Mesenchymal stem cell (in vitro differentiated cells and primary cell): Measurements from ENCODE around the gene NFATC1.

Experiments used
- DNase-seq: peaks from one replicate; pipeline ENCODE4 v3.0.0-alpha.2; 2013
- H2AFZ ChIP-seq: one replicate; pipeline ENCODE4 v1.6.1; 2013; ENCODE audit warnings: low read depth, mild to moderate bottlenecking, control low read depth, inconsistent platforms, low read length, moderate library complexity
- H2AK5ac ChIP-seq: 2 replicates; pipeline ENCODE4 v1.6.1; 2013; ENCODE audit warnings: low read length, moderate library complexity, mild to moderate bottlenecking, inconsistent platforms; ENCODE audit not compliant: severe bottlenecking
- H2BK120ac ChIP-seq: one replicate; pipeline ENCODE4 v1.6.1; 2013; ENCODE audit warnings: low read depth, mild to moderate bottlenecking, inconsistent platforms, low read length, moderate library complexity
- H2BK12ac ChIP-seq, 2 experiments: one replicate each; pipeline ENCODE4 v1.6.1; 2013; ENCODE audit warnings: inconsistent platforms in 2 of 2, low read length in 2 of 2, mild to moderate bottlenecking in 2 of 2, moderate library complexity in 2 of 2, control low read depth in 1 of 2
- H2BK15ac ChIP-seq: one replicate; pipeline ENCODE4 v1.6.1; 2013; ENCODE audit warnings: mild to moderate bottlenecking, low read depth, inconsistent platforms; ENCODE audit not compliant: poor library complexity, severe bottlenecking
- H2BK5ac ChIP-seq: 2 replicates; pipeline ENCODE4 v1.6.1; 2013; ENCODE audit warnings: low read depth, mild to moderate bottlenecking, low read length, control low read depth, inconsistent platforms; ENCODE audit not compliant: poor library complexity, severe bottlenecking
- H3K14ac ChIP-seq, 2 experiments: one replicate each; pipeline ENCODE4 v1.6.1; 2013; ENCODE audit warnings: inconsistent platforms in 2 of 2, low read length in 2 of 2, control low read depth in 1 of 2, mild to moderate bottlenecking in 1 of 2, moderate library complexity in 1 of 2
- H3K18ac ChIP-seq, 2 experiments: one replicate each; pipeline ENCODE4 v1.6.1; 2013; ENCODE audit warnings: inconsistent platforms in 2 of 2, low read length in 2 of 2, control low read depth in 1 of 2, low read depth in 1 of 2, mild to moderate bottlenecking in 1 of 2
- H3K23ac ChIP-seq, 2 experiments: one replicate each; pipeline ENCODE4 v1.6.1; 2013; ENCODE audit warnings: inconsistent platforms in 2 of 2, low read length in 2 of 2, mild to moderate bottlenecking in 2 of 2, moderate library complexity in 2 of 2, control low read depth in 1 of 2
- H3K27ac ChIP-seq: 2 replicates; pipeline ENCODE4 v1.5.1; 2013; ENCODE audit warnings: mild to moderate bottlenecking, moderate library complexity, low read length, control low read depth, inconsistent platforms; ENCODE audit not compliant: poor library complexity, severe bottlenecking
- H3K27me3 ChIP-seq, 2 experiments: 2 replicates each; pipeline versions ENCODE4 v1.6.1 to v1.7.0; 2013; ENCODE audit warnings: low read length in 2 of 2, mild to moderate bottlenecking in 2 of 2, moderate library complexity in 2 of 2, control low read depth in 1 of 2, inconsistent platforms in 1 of 2; ENCODE audit not compliant: control insufficient read depth in 1 of 2, insufficient read depth in 1 of 2
- H3K36me3 ChIP-seq, 2 experiments: 2 replicates each; pipeline versions ENCODE4 v1.6.1 to v1.7.0; 2013; ENCODE audit warnings: low read length in 2 of 2, control low read depth in 1 of 2, inconsistent platforms in 1 of 2, low read depth in 1 of 2, mild to moderate bottlenecking in 1 of 2; ENCODE audit not compliant: insufficient read depth in 2 of 2, control insufficient read depth in 1 of 2
- H3K4ac ChIP-seq, 2 experiments: one replicate each; pipeline ENCODE4 v1.6.1; 2013; ENCODE audit warnings: inconsistent platforms in 2 of 2, low read length in 2 of 2, mild to moderate bottlenecking in 2 of 2, moderate library complexity in 2 of 2, control low read depth in 1 of 2, low read depth in 1 of 2
- H3K4me1 ChIP-seq: 2 replicates; pipeline ENCODE4 v1.6.1; 2013; ENCODE audit warnings: low read depth, low read length, control low read depth; ENCODE audit not compliant: control insufficient read depth, insufficient read depth
- H3K4me2 ChIP-seq: 2 replicates; pipeline ENCODE4 v1.6.1; 2013; ENCODE audit warnings: low read length, mild to moderate bottlenecking, inconsistent platforms; ENCODE audit not compliant: poor library complexity, severe bottlenecking
- H3K4me3 ChIP-seq, 2 experiments: 2 replicates each; pipeline versions ENCODE4 v1.5.1 to v1.7.0; 2013; ENCODE audit warnings: low read length in 2 of 2, mild to moderate bottlenecking in 2 of 2, control low read depth in 1 of 2, low read depth in 1 of 2; ENCODE audit not compliant: insufficient read depth in 1 of 2
- H3K79me1 ChIP-seq: replicated peaks from 2 replicates; pipeline ENCODE4 v1.6.1; 2013; ENCODE audit warnings: mild to moderate bottlenecking, control low read depth, low read length, inconsistent platforms; ENCODE audit not compliant: poor library complexity, severe bottlenecking
- H3K9ac ChIP-seq: 2 replicates; pipeline ENCODE4 v1.7.0; 2013; ENCODE audit warnings: mild to moderate bottlenecking, low read length, moderate library complexity
- H3K9me3 ChIP-seq: 2 replicates; pipeline ENCODE4 v1.7.0; 2013; ENCODE audit warnings: mild to moderate bottlenecking, low read length; ENCODE audit not compliant: control insufficient read depth
- H4K8ac ChIP-seq: one replicate; pipeline ENCODE4 v1.6.1; 2013; ENCODE audit warnings: inconsistent platforms, mild to moderate bottlenecking, low read length, moderate library complexity
- H4K91ac ChIP-seq: one replicate; pipeline ENCODE4 v1.6.1; 2013; ENCODE audit warnings: mild to moderate bottlenecking, low read length, inconsistent platforms
- WGBS: methylation state at CpG from one replicate; pipeline ENCODE4 v1.1.7; 2013; ENCODE audit warnings: mixed read lengths; 5-methylcytosine and 5-hydroxymethylcytosine counted together

NFATC1 gene

GRCh38 chr18:79470547-79470946 is 74.8 kb downstream of the NFATC1 start:
- Histone ChIP-seq H3K14ac (no peak overlapping the region), H2BK12ac (no peak overlapping the region), H3K4me2 (no peak overlapping the region), H2BK120ac (no peak overlapping the region), H3K4ac (no peak overlapping the region), H2AFZ (no peak overlapping the region), H3K23ac (no peak overlapping the region), H3K9me3 (no peaks in the 10 kb centered on the region), H3K4me3 (no peak overlapping the region), H4K91ac (no peak overlapping the region), H3K18ac (no peak overlapping the region), H3K79me1 (no peaks in the 10 kb centered on the region), H3K27me3 (peaks cover 0 to 6% of the 10 kb centered on the region in 2 experiments), H3K4me1 (peaks cover 3% of the 10 kb centered on the region), H3K36me3 (peaks cover 0 to 9% of the 10 kb centered on the region in 2 experiments), H2AK5ac (no peak overlapping the region), H3K27ac (no peak overlapping the region), H2BK5ac (no peak overlapping the region), H3K9ac (no peak overlapping the region), H2BK15ac (no peak overlapping the region), H4K8ac (no peak overlapping the region)
- 84% methylated on average over 21 of the region's 21 CpGs for WGBS
- DNase-seq = no peak

- H2AK5ac ChIP-seq = no peak overlapping the region
- no peak overlapping the region for H3K18ac ChIP-seq
- no peak overlapping the region for H3K9ac ChIP-seq
- H4K8ac ChIP-seq = no peak overlapping the region
- H3K36me3 ChIP-seq = peaks cover 0 to 9% of the 10 kb centered on the region in 2 experiments
- no peak for DNase-seq
- H3K4me1 ChIP-seq = no peaks in the 10 kb centered on the region
- H3K27ac ChIP-seq = no peak overlapping the region
- H3K4me2 ChIP-seq = no peak overlapping the region
- no peaks in the 10 kb centered on the region for H3K79me1 ChIP-seq
- no peak overlapping the region for H2BK12ac ChIP-seq
- H3K4ac ChIP-seq = no peak overlapping the region
- H2BK15ac ChIP-seq = no peak overlapping the region
- H3K23ac ChIP-seq = no peak overlapping the region
- no peak overlapping the region for H2BK5ac ChIP-seq
- H3K27me3 ChIP-seq = peaks cover 0 to 6% of the 10 kb centered on the region in 2 experiments
- no peak overlapping the region for H4K91ac ChIP-seq
- 90% methylated on average over 16 of the region's 16 CpGs for WGBS
- H2AFZ ChIP-seq = no peak overlapping the region
- no peak overlapping the region for H3K4me3 ChIP-seq
- no peak overlapping the region for H2BK120ac ChIP-seq
- no peak overlapping the region for H3K14ac ChIP-seq
- no peaks in the 10 kb centered on the region for H3K9me3 ChIP-seq
Measured at GRCh38 chr18:79471046-79471445, 75.3 kb downstream of the NFATC1 start.

GRCh38 chr18:79471597-79471996 is 75.9 kb downstream of the NFATC1 start:
- H3K79me1 ChIP-seq = no peaks in the 10 kb centered on the region

GRCh38 chr18:79472176-79472575 is 76.4 kb downstream of the NFATC1 start:
- no peak overlapping the region for H2BK120ac ChIP-seq
- DNase-seq = no peak
- H3K9ac ChIP-seq = no peak overlapping the region
- no peak overlapping the region for H4K8ac ChIP-seq
- H3K14ac ChIP-seq = no peak overlapping the region
- H3K23ac ChIP-seq = no peak overlapping the region
- H3K4me1 ChIP-seq = no peaks in the 10 kb centered on the region
- H3K9me3 ChIP-seq = no peaks in the 10 kb centered on the region
- no peak overlapping the region for H3K4me3 ChIP-seq
- H3K27me3 ChIP-seq = peaks cover 0 to 6% of the 10 kb centered on the region in 2 experiments
- H3K18ac ChIP-seq = no peak overlapping the region
- H2BK5ac ChIP-seq = no peak overlapping the region
- no peak overlapping the region for H3K27ac ChIP-seq
- H3K79me1 ChIP-seq = no peaks in the 10 kb centered on the region
- H3K36me3 ChIP-seq = peaks cover 0 to 9% of the 10 kb centered on the region in 2 experiments
- no peak overlapping the region for H2BK15ac ChIP-seq
- 95% methylated on average over 10 of the region's 10 CpGs for WGBS
- no peak overlapping the region for H4K91ac ChIP-seq
- no peak overlapping the region for H2BK12ac ChIP-seq
- H2AFZ ChIP-seq = no peak overlapping the region
- H2AK5ac ChIP-seq = no peak overlapping the region
- no peak overlapping the region for H3K4ac ChIP-seq
- H3K4me2 ChIP-seq = no peak overlapping the region

More at GRCh38 chr18:79471597-79471996, 75.9 kb downstream of the NFATC1 start:
- Histone ChIP-seq H2BK120ac (no peak overlapping the region), H2AFZ (no peak overlapping the region), H3K18ac (no peak overlapping the region), H3K27ac (no peak overlapping the region), H3K9me3 (no peaks in the 10 kb centered on the region), H4K8ac (no peak overlapping the region), H2BK5ac (no peak overlapping the region), H3K36me3 (peaks cover 0 to 9% of the 10 kb centered on the region in 2 experiments), H3K4me2 (no peak overlapping the region), H3K4me1 (no peaks in the 10 kb centered on the region), H3K27me3 (peaks cover 0 to 6% of the 10 kb centered on the region in 2 experiments), H2AK5ac (no peak overlapping the region), H3K4me3 (peak overlapping the region in 1 of 2 experiments; percentile 14), H3K4ac (no peak overlapping the region), H4K91ac (no peak overlapping the region), H2BK12ac (no peak overlapping the region), H3K9ac (no peak overlapping the region), H3K14ac (no peak overlapping the region), H2BK15ac (peak overlapping the region; percentile 6), H3K23ac (no peak overlapping the region)
- WGBS = 95% methylated on average over 16 of the region's 16 CpGs
- no peak for DNase-seq
